GM18873 (cell line): ENCODE results near the gene IPO4.
"Not testable (repeated sequence)": the region's sequence is repeated elsewhere in the genome, so short reads cannot be mapped to it uniquely, and the experiment has no call there.

Experiments
- ATAC-seq: cut with Tn5 transposase; IDR thresholded peaks from one replicate; pipeline ENCODE4 v1.9.1; 2021; ENCODE audit warnings: mild to moderate bottlenecking, moderate library complexity, moderate number of reproducible peaks; ENCODE audit not compliant: unreplicated experiment, low FRiP score

Gene IPO4

DNA sequence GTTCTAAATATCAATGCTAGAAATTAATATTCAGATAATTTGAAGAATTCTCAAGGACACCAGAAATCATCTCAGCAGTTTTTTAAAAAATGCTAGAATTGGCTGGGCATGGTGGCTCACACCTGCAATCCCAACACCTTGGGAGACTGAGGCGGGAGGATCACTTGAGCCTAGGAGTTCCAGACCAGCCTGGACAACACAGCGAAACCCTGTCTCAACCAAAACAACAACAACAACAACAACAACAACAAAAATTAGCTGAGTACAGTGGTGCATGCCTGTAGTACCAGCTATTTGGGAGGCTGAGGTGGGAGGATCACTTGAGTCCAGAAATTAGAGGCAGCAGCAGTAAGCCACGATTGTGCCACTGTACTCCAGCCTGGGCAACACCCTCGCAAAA, 30.5 kb upstream of the IPO4 start:
- ATAC-seq = no peak

DNA sequence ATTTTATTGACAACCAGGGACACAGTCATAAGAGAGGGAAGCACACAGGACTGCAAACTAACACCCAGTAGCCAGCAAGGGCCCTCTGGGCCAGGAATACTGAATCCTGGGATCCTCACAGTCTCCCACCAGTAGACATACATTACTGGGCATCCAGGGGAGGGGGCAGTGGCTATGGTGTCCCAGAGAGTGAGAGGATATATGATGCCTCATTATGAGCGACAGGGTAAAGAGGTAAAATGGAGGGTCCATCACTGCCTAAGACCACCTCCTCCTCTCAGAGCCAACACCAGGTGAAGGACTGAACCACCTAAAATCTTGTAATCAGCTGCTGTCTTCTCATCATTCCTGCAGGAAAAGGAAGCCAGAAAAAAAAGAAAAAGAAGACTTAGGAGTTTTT, 28.3 kb upstream of the IPO4 start:
- not testable (repeated sequence) for ATAC-seq

DNA sequence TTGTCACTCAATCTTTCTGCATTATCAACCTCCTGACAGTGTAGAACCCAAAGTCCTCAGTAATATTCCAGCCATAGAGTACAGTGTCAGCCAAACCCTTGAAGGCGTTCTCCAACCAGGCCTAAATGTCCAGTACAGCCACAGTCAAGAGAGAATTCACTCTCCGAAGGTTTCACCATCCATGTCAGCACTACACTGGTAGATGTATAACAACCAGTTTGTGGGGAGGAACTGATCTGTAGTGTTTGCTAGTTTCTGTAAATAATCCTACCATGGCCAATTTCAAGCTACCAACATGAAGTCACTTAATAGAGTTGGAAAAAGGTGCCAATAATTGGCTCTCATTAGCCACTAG, 27.7 kb upstream of the IPO4 start:
- no peak for ATAC-seq

DNA sequence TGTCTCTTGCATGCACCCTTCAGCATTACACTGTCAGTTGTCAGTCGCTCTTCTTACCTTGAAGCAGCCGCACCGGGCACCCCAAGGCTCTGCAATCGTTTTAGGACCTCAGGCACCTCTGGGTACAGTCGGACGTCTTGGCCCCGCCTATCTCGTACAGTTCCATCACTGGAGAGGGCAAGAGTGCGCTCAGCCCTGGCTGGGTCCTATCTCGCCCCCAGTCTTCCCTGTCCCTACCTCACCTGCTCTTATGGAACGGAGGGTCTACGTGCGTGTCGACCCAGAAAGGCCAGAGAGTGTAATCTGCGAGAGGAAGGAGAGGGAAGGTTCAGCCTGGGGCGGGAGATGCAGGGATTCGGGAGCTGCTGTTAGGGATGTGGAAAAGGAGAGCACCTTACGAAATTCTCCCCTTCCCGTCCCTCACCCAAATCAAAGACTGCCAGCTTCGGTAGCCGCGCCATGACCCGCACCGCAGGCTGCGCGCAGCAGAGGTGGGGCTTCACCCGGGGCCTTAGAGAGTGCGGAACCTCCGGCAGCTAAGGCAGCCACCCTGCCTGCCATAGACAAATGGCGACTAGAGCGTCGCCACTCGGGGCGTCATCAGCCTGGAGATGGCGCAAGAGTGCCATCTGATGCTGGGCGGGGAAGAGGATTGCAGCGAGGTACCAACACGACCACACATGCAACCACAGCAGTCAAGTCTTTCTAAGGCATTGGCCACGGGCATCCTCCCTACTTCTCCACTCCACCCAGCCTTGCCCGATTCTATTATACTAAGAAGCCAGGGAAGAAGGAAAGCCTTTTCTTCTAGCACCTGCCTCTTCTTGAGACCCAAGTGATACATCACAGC, 27.1 kb upstream of the IPO4 start, which contains the start of gene MDP1:
MDP1 (minus strand) TSS at position 572 of the 850 bp plus-strand sequence; CDS start at position 461, 111 bp downstream.
- ATAC-seq = peak; percentile 63

DNA sequence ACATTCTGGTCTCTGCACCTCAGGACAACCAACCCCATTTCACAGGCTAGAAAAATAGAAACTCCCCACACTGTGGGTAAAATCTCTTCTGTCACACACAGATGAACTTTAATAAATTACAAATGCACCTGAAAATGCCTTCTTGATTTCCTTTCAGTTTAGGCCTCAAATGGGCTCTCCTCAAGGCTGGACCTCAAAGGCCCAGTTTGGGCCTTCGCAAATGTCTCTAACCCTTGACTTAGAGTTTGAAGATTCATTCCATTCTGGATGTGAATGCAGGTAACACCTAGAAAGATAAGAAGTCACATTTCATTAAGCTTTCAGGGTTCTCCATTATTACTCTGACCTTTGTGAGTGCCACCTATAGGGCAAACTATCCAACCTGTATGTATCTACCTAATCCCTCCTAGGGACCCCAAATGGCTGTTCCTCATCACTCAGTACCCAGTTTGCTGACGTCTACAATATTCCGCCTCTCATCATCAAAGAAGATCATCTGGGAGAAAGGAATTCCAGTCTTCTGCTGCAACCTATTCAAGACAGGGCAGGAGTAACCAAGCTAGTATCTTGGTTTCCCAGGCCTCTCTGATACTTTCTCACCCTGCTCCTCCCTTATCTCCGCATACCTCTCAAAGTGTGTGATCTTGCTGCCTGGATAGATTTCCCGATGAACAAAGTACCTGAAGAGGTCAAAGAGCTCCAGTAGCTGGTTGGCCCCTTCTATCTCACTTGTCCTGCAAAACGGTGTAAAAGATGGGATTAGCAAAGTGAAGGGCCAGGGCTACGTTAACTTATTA, 25.4 kb upstream of the IPO4 start:
- no peak for ATAC-seq

DNA sequence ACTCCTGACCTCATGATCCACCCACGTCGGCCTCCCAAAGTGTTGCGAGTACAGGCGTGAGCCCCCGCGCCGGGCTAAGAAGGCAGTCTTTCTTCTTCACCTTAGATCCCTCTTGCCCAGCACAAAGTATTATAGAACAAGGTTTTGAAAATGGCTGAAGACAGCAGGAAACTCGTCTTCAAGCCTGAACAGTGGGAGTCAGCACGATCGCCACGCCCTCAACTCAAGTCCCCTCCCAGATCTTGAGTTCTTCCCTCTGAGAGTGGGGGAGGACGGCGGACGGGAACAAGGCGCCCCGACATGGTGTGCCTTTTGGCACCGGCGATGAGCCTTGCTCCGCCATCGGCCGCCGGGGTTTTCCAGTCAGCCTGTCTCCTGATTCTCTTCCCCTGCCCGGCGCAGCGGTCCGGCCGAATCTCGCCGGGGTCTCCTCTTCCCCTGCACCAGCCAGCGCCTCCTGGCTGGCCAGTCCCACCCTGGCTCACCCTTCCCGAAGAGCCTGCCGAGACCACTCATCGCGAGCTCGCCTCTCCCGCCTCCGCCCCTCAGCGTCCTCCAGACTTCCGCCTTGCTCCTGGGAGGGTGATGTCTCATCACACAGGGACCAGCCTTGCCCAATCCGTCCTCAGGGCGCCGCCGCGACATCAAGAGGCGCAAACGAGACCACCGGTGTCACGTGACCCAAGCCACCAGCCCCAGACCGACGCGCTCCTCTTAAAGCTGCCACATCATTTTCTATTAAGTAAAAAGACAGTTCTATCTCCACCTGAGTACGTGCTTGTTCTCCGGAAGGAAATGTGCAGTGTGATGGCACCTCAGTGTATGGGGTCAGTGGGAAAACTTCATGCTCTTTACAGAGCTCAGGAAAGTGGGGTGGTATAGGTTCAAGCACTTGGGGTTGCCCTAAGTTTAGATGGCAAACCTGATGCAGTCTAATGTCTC, 24.6 kb upstream of the IPO4 start, which contains the start of gene CHMP4A:
CHMP4A (minus strand) TSS at position 565 of the 942 bp plus-strand sequence; CDS start at position 516, 49 bp downstream.
- ATAC-seq = peak; percentile 73

DNA sequence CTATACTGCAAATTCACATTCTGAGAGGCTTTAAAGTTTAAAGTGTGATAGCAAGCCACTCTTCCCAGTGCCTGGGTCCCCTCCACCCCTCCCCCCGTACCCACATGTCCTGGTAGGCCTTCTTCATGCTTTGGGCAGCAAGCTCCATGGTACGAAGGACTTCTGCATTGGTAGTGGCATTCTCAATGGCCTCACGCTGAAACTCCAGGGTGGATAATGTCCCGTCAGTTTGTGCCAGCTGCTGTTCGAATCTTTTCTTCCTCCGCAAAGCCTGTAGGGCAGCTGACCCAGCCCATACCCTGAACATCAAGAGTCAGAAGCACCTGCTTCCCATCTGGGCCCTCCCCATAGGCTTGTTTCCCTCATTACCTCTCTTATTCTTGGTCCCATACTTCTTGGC, 22.7 kb upstream of the IPO4 start:
- ATAC-seq = no peak

DNA sequence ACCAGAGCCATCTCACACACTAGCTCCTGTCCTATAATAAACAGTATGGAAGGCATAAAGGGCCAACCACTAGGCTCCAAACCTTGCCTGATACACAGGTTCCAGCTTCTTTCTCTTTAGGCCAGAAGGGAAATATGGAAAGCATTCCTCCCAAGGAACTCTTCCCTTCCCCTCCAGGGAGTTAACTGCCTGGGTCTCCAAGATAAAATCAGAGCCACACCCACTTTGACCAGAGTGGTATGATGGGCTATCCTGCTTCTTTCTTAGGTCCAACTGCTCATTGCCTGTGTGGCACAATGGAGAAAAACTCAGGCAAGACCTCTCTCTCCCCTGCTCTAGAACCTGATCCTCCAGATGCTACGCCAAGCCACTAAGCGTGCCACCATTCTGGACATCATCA, 19.0 kb upstream of the IPO4 start:
- ATAC-seq = no peak

DNA sequence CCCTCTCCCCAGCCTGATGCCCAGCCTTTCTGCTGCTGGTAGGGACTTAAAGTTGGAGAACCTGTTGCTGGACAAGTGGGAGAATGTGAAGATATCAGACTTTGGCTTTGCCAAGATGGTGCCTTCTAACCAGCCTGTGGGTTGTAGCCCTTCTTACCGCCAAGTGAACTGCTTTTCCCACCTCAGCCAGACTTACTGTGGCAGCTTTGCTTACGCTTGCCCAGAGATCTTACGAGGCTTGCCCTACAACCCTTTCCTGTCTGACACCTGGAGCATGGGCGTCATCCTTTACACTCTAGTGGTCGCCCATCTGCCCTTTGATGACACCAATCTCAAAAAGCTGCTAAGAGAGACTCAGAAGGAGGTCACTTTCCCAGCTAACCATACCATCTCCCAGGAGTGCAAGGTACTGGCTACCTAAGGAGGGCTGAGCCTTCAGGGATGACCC, 18.5 kb upstream of the IPO4 start:
- no peak for ATAC-seq

DNA sequence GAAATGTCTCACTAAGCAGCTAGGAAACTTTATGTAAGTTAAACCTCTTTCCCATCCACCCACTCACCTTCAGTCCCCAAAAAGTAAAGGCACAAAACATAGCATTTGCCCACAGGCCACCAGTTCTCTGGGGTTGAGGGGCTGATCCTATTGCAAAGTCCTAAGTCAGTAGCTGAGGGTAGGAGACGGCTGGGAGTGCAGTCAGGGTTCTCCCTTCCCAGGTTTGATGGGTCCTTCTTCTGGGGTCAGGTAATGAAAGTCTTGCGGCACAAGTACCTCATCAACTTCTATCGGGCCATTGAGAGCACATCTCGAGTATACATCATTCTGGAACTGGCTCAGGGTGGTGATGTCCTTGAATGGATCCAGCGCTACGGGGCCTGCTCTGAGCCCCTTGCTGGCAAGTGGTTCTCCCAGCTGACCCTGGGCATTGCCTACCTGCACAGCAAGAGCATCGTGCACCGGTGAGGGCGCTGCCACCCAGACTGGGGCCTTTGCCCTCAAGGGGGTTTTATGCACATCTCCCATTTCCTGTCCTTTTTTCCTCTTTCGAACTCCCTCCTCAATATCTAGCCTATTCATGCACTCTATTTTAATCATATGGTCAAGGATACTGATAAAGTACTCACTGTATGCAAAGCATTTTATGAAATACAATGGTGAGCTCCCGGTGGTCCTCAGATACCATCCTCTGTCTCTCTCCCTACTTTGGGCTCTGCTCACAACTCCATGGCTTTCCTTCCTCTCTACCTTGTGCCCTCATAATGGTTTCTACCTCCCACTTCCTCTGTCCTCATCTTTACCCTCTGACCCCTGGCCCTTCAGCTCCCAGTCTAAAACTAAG, 17.9 kb upstream of the IPO4 start:
- no peak for ATAC-seq

DNA sequence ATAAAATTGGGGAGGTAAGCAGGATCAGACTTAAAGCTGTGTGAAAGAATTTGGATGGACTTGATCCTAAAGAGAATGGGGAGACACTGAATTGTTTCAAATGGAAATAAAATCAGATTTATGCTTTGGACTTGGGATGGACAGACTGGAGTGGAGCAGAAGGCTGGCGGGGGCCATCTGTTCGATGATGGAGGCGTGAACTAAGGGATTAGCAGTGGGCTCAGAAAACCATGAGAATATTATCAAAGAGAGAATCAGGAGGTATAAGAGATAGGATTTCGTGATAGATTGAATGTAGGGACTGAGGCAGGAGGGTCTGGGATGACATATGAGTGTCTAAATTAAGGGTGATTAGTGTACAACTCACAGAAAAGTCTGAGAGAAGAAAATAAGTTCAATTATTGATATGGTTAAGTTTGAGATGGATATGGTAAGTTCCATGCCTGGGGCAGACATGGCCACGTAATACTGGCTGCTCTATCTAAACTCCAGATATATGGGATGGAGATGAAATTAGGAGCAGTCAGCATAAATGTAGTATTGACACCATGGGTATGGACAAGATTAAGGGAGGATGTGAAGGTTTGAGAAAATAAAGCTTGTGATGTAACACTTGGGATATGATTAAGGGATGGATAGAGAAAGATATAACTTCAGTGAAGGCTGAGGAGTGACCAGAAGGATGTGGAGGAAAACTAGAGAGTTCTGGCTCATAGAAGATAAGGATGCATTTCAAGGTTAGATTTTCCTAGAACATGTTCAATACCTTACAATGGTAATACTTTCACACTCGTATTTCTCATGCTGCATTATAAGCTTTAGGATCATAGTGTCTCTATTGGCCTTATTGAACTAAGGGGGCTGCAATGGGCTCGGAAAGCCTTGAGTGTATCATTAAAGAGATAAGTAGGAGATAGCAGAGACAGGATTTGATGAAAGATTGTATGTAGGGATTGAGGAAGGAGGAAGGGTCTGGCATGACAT, 15.8 kb upstream of the IPO4 start:
- ATAC-seq = no peak

DNA sequence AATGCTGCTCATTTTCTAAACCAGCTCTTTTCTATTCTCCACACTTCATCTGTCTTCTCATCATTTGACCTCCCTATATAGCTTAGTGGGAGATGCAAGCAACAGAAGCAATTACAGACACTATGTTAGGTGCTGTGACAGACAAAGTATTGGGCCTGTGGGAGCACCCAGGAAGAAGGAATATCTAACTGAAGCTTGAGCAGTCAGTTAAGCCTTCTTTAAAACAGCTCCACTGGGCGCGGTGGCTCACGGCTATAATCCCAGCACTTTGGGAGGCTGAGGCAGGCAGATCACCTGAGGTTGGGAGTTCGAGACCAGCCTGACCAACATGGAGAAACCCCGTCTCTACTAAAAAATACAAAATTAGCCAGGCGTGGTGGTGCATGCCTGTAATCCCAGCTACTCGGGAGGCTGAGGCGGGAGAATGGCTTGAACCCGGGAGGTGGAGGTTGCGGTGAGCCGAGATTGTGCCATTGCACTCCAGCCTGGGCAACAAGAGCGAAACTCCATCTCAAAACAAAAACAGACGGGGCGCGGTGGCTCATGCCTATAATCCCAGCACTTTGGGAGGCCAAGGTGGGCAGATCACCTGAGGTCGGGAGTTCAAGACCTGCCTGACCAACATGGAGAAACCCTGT, 14.8 kb upstream of the IPO4 start:
- not testable (repeated sequence) for ATAC-seq

DNA sequence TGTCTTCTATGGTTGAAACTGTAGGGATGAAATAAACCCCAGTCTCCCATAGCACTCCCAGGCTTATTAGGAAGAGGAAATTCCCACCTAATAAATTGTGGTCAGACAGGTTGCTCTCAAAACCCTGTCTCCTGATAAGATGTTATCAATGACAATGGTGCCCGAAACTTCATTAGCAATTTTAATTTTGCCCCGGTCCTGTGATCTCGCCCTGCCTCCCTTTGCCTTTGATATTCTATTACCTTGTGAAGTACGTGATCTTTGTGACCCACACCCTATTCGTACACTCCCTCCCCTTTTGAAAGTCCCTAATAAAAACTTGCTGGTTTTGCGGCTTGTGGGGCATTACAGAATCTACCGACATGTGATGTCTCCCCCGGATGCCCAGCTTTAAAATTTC, 13.9 kb upstream of the IPO4 start:
- ATAC-seq = not testable (repeated sequence)

DNA sequence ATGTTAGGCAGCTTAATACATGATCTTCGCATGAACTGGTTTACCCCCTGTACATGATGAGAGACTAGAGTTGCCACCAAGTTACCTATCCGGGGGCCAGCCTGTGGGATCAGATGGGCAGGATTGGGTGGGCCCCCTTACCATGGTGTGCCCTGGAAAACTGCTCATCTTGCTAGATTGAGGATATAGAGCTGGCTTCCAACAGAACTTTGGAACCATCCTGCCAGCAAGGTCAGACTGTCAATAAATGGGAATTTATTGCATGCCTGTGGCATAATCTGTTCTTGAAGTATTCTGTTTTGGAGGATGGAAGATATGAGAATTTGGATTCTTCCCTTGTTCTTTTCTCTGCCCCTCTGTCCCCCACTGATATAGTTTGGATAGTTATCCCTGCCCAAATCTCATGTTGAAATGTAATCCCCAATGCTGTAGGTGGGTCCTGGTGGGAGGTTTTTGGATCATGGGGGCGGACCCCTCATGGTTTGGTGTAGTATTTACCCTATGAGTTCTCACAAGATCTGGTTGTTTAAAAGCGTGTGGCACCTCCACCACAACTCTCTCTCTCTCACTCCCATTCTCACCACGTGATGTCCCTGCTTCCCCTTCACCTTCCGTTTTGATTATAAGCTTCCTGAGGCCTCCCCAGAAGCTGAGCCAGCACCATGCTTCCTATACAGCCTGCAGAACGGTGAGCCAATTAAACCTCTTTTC, 10.4 kb upstream of the IPO4 start:
- no peak for ATAC-seq

DNA sequence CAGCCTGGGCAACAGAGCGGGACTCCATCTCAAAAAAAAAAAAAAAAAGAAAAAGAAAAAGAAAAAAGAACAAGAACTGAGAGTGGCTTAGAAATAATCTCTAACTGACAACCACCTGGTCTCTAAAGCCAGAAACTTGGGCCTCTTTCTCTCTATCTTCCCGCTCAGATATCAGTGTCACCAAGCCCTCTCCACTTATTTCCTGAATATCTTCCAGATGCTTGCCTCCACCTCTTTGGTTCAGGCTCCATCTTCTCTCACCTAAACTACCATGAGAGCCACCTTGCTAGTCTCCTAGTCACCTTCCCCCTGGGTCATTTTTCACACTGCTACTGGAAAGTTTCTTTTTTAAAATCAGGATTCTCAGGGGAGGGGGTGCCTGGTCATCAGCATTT, 8.4 kb upstream of the IPO4 start:
- ATAC-seq = no peak

DNA sequence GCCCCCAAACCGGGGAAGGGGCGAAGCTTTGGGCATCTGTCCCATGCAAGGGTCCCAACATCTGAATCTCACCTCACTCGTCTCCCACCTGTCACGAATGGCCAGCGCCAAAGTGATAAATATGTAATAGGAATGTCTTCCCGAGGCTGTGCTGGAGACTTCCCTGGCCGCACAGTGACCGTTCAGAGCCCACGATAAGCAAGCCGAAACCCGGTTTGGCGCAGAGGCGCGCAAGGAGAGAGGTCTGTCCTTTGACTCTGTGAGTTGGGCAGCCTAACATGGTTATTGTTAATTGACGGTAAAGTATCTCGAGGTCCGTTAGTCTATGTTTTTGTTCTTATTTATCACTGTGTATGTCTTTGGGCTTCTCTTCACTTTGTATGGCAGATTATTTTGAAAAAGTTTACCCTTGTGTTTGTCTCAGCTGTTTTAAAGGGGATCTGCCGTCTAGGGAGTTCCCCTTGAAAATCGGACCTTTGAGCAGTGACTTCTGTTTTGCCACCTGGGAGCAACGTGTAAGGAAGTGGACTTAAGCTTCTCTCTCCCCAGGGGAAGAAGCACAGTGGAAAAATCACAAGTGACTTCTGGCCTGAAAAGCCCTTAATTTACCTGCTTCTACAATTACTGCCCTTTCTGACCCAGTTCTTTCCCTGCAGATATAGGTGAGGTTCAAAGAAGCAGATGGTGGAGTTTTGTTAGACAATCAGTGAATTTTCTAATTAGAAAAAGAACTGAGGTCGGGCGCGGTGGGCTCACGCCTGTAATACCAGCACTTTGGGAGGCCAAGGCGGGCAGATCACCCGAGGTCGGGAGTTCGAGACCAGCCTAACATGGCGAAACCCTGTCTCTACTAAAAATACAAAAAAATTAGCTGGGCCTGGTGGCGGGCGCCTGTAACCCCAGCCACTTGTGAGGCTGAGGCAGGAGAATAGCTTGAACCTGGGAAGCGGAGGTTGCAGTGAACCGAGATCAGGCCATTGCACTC, 7.7 kb upstream of the IPO4 start:
- no peak for ATAC-seq
